SK-N-SH (cell line): ENCODE measurements around the gene FAM83D. TPM values are rescaled to one million over a fixed set of nuclear protein-coding genes. Genes with fewer than 3 reads are reported as not detected.

ENCODE experiments used
- CTCF ChIA-PET: fragments of 300-600, 350-600 bp; formaldehyde crosslinking; extraction: SDS; loops from one replicate; lab custom pipeline; 2021; lab: Yijun Ruan, JAX
- POLR2A ChIA-PET: fragments of 350-600 bp; sonication (Branson Sonifier 250); formaldehyde crosslinking; extraction: SDS; loops from one replicate; lab custom pipeline; 2020; ENCODE audit warnings: antibody characterized with exemption, inconsistent platforms; lab: Yijun Ruan, JAX
- DNase-seq: peaks from one replicate; pipeline ENCODE4 v3.0.0; 2012
- H2AFZ ChIP-seq: fragments of 200-600 bp; sonication (generic); 2 replicates; pipeline ENCODE4 v1.8.1; 2016; ENCODE audit warnings: antibody characterized with exemption, mild to moderate bottlenecking, low read depth
- H3F3A ChIP-seq: fragments of 200-600 bp; sonication (generic); replicated peaks from 2 replicates; pipeline ENCODE3; 2016; ENCODE audit warnings: antibody characterized with exemption, mild to moderate bottlenecking; ENCODE audit not compliant: insufficient read depth
- H3K27ac ChIP-seq, 2 experiments: fragments of 200-500 bp in 1 of 2; fragments of 200-600 bp in 1 of 2; sonication (Bioruptor generic) in 1 of 2; sonication (generic), shearing (Covaris generic) in 1 of 2; 2 replicates each; pipeline versions ENCODE4 v1.5.1 to v1.6.1; 2014 to 2016; ENCODE audit warnings: low read depth in 2 of 2, inconsistent platforms in 1 of 2, low read length in 1 of 2, mild to moderate bottlenecking in 1 of 2, mixed read lengths in 1 of 2
- H3K27me3 ChIP-seq: fragments of 200-600 bp; sonication (generic), shearing (Covaris generic); 2 replicates; pipeline ENCODE4 v1.6.1; 2016; ENCODE audit warnings: mixed run types; ENCODE audit not compliant: insufficient read depth
- H3K36me3 ChIP-seq, 2 experiments: fragments of 200-500 bp in 1 of 2; fragments of 200-600 bp in 1 of 2; sonication (Bioruptor generic) in 1 of 2; sonication (generic) in 1 of 2; replicated peaks in 1 of 2; 2 replicates each; pipeline versions ENCODE3 to v1.5.1; 2014 to 2016; ENCODE audit warnings: low read length in 1 of 2, mild to moderate bottlenecking in 1 of 2; ENCODE audit not compliant: insufficient read depth in 2 of 2, control insufficient read depth in 1 of 2
- H3K4me1 ChIP-seq, 2 experiments: fragments of 200-500 bp in 1 of 2; fragments of 200-600 bp in 1 of 2; sonication (Bioruptor generic) in 1 of 2; sonication (generic), shearing (Covaris generic) in 1 of 2; 2 replicates each; pipeline versions ENCODE4 v1.5.1 to v1.6.1; 2014 to 2016; ENCODE audit warnings: low read depth in 1 of 2, low read length in 1 of 2, mixed run types in 1 of 2; ENCODE audit not compliant: insufficient read depth in 2 of 2, control insufficient read depth in 1 of 2
- H3K4me2 ChIP-seq: fragments of 200-600 bp; sonication (generic), shearing (Covaris generic); 2 replicates; pipeline ENCODE4 v1.6.1; 2017; ENCODE audit warnings: mixed run types
- H3K4me3 ChIP-seq, 2 experiments: fragments of 200-500 bp in 1 of 2; fragments of 200-600 bp in 1 of 2; sonication (Bioruptor generic) in 1 of 2; sonication (generic), shearing (Covaris generic) in 1 of 2; 2 replicates each; pipeline versions ENCODE4 v1.5.1 to v1.8.1; 2014 to 2016; ENCODE audit warnings: low read depth in 2 of 2, inconsistent platforms in 1 of 2, low read length in 1 of 2, mild to moderate bottlenecking in 1 of 2, mixed read lengths in 1 of 2, moderate library complexity in 1 of 2
- H3K79me2 ChIP-seq: fragments of 200-600 bp; sonication (generic); 2 replicates; pipeline ENCODE4 v1.8.1; 2017; ENCODE audit warnings: mild to moderate bottlenecking; ENCODE audit not compliant: insufficient read depth
- H3K9ac ChIP-seq: fragments of 200-600 bp; sonication (generic); 2 replicates; pipeline ENCODE4 v1.6.1; 2017; ENCODE audit warnings: mixed run types
- H3K9me2 ChIP-seq: fragments of 200-600 bp; sonication (generic); 2 replicates; pipeline ENCODE4 v1.6.1; 2017; ENCODE audit warnings: mixed run types
- H3K9me3 ChIP-seq: fragments of 200-600 bp; sonication (generic); 2 replicates; pipeline ENCODE4 v1.6.1; 2017; ENCODE audit warnings: mixed run types, mild to moderate bottlenecking, moderate library complexity
- H4K20me1 ChIP-seq: fragments of 200-600 bp; sonication (generic); 2 replicates; pipeline ENCODE4 v1.6.1; 2017; ENCODE audit warnings: mild to moderate bottlenecking, mixed run types; ENCODE audit not compliant: insufficient read depth
- CHD2 ChIP-seq: fragments of 150-350 bp; IDR thresholded peaks from 2 replicates; pipeline ENCODE4 v1.6.1; 2018; ENCODE audit warnings: low read length; ENCODE audit not compliant: partially characterized antibody
- EZH2phosphoT487 ChIP-seq: fragments of 200-600 bp; sonication (generic); IDR thresholded peaks from 2 replicates; pipeline ENCODE4 v1.6.1; 2017; ENCODE audit warnings: low read depth, mixed run types, mild to moderate bottlenecking, antibody characterized with exemption, moderate library complexity, borderline replicate concordance
- FOSL2 ChIP-seq: IDR thresholded peaks from 2 replicates; pipeline ENCODE4 v1.4.0; 2012; ENCODE audit warnings: low read depth, mild to moderate bottlenecking, moderate library complexity, borderline replicate concordance
- FOXM1 ChIP-seq: IDR thresholded peaks from 2 replicates; pipeline ENCODE4 v1.4.0; 2012; ENCODE audit warnings: low read depth, mild to moderate bottlenecking
- GABPA ChIP-seq: IDR thresholded peaks from 2 replicates; pipeline ENCODE4 v1.4.0; 2012; ENCODE audit warnings: low read depth, mild to moderate bottlenecking
- GATA2 ChIP-seq: sonication (generic); formaldehyde crosslinking; IDR thresholded peaks from 2 replicates; pipeline ENCODE4 v1.5.0; 2020; ENCODE audit warnings: mild to moderate bottlenecking, missing genetic modification reagents
- JUND ChIP-seq: IDR thresholded peaks from 2 replicates; pipeline ENCODE4 v1.4.0; 2012
- MEF2A ChIP-seq: IDR thresholded peaks from 2 replicates; pipeline ENCODE4 v1.4.0; 2012; ENCODE audit warnings: low read depth, borderline replicate concordance
- POLR2AphosphoS5 ChIP-seq: IDR thresholded peaks from 2 replicates; pipeline ENCODE4 v1.6.1; 2012; ENCODE audit warnings: low read depth, low read length
- SIN3A ChIP-seq: IDR thresholded peaks from 2 replicates; pipeline ENCODE4 v1.6.1; 2012; ENCODE audit warnings: low read depth, mild to moderate bottlenecking, low read length, moderate library complexity, borderline replicate concordance
- SMC3 ChIP-seq: IDR thresholded peaks from 2 replicates; pipeline ENCODE4 v1.6.1; 2012; ENCODE audit warnings: low read depth, low read length, improper control_type of control experiment
- TAF1 ChIP-seq: IDR thresholded peaks from 2 replicates; pipeline ENCODE4 v1.6.1; 2012; ENCODE audit warnings: low read depth, mild to moderate bottlenecking, low read length, moderate library complexity, borderline replicate concordance
- YY1 ChIP-seq: IDR thresholded peaks from 2 replicates; pipeline ENCODE4 v1.4.0; 2012; ENCODE audit warnings: low read depth, mild to moderate bottlenecking
- polyA plus RNA-seq, 3 experiments: library from polyadenylated mRNA; depleted of rRNA; stranded (reverse); fragments of >200 nt; gene quantifications; 2 replicates each; pipeline ENCODE4 v1.2.3, GENCODE V29; 2012
- TF ChIP-seq, protein P1 (sequence below): fragments of 150-350 bp; IDR thresholded peaks from 2 replicates; pipeline ENCODE4 v1.6.1; 2016; ENCODE audit warnings: mild to moderate bottlenecking, low read depth, low read length
- TF ChIP-seq, protein P2 (sequence below): fragments of 200-600 bp; sonication (generic); IDR thresholded peaks from 2 replicates; pipeline ENCODE4 v1.6.1; 2017; ENCODE audit warnings: antibody characterized with exemption, mild to moderate bottlenecking, moderate library complexity
- TF ChIP-seq, protein P3 (sequence below): IDR thresholded peaks from 2 replicates; pipeline ENCODE4 v1.6.1; 2012; ENCODE audit warnings: mild to moderate bottlenecking, low read depth, low read length, moderate library complexity

FAM83D gene
- polyA plus RNA-seq, 1 of the 3 experiments (the other 2 are of a cell fraction): 21.5 TPM

DNA sequence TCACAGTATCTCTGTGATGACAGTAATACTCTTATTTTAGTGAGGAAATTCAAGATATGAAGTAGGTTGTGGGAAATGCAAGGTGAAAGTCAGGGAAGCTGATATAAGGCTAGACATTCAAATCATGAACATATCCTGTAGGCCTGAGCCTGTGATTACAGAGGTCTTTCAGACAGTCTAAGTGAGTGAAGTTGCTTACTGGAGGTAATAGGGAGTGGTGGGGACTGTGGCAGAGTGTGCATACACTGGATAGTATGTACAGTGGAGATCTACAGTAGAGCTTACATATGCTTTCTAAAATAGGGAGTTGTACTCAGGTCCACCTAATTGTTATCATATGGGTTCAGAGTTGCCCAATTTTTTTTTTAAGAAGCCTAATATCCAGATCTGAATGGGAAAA lies 39.0 kb downstream of the FAM83D start:
- TF ChIP-seq, protein P1, sequence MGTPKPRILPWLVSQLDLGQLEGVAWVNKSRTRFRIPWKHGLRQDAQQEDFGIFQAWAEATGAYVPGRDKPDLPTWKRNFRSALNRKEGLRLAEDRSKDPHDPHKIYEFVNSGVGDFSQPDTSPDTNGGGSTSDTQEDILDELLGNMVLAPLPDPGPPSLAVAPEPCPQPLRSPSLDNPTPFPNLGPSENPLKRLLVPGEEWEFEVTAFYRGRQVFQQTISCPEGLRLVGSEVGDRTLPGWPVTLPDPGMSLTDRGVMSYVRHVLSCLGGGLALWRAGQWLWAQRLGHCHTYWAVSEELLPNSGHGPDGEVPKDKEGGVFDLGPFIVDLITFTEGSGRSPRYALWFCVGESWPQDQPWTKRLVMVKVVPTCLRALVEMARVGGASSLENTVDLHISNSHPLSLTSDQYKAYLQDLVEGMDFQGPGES: no peak
- TF ChIP-seq CHD2 (no peak), POLR2AphosphoS5 (no peak), GABPA (no peak), JUND (no peak), MEF2A (no peak), SMC3 (no peak), TAF1 (no peak), YY1 (no peak), FOXM1 (no peak), EZH2phosphoT487 (no peak), SIN3A (no peak), FOSL2 (no peak), GATA2 (CRISPR knock-in tag) (no peak)
- TF ChIP-seq, protein P2, sequence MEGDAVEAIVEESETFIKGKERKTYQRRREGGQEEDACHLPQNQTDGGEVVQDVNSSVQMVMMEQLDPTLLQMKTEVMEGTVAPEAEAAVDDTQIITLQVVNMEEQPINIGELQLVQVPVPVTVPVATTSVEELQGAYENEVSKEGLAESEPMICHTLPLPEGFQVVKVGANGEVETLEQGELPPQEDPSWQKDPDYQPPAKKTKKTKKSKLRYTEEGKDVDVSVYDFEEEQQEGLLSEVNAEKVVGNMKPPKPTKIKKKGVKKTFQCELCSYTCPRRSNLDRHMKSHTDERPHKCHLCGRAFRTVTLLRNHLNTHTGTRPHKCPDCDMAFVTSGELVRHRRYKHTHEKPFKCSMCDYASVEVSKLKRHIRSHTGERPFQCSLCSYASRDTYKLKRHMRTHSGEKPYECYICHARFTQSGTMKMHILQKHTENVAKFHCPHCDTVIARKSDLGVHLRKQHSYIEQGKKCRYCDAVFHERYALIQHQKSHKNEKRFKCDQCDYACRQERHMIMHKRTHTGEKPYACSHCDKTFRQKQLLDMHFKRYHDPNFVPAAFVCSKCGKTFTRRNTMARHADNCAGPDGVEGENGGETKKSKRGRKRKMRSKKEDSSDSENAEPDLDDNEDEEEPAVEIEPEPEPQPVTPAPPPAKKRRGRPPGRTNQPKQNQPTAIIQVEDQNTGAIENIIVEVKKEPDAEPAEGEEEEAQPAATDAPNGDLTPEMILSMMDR: no peak
- TF ChIP-seq, protein P3, sequence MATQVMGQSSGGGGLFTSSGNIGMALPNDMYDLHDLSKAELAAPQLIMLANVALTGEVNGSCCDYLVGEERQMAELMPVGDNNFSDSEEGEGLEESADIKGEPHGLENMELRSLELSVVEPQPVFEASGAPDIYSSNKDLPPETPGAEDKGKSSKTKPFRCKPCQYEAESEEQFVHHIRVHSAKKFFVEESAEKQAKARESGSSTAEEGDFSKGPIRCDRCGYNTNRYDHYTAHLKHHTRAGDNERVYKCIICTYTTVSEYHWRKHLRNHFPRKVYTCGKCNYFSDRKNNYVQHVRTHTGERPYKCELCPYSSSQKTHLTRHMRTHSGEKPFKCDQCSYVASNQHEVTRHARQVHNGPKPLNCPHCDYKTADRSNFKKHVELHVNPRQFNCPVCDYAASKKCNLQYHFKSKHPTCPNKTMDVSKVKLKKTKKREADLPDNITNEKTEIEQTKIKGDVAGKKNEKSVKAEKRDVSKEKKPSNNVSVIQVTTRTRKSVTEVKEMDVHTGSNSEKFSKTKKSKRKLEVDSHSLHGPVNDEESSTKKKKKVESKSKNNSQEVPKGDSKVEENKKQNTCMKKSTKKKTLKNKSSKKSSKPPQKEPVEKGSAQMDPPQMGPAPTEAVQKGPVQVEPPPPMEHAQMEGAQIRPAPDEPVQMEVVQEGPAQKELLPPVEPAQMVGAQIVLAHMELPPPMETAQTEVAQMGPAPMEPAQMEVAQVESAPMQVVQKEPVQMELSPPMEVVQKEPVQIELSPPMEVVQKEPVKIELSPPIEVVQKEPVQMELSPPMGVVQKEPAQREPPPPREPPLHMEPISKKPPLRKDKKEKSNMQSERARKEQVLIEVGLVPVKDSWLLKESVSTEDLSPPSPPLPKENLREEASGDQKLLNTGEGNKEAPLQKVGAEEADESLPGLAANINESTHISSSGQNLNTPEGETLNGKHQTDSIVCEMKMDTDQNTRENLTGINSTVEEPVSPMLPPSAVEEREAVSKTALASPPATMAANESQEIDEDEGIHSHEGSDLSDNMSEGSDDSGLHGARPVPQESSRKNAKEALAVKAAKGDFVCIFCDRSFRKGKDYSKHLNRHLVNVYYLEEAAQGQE: no peak
- CTCF ChIA-PET: no interaction called here

More for the DNA sequence above, 39.0 kb downstream of the FAM83D start:
- no peak overlapping the region for H3K4me2 ChIP-seq
- peaks cover 65% of the 10 kb centered on the region for H3K79me2 ChIP-seq
- H3F3A ChIP-seq: peaks cover 21% of the 10 kb centered on the region
- H3K36me3 ChIP-seq: peaks cover 7 to 17% of the 10 kb centered on the region in 2 experiments
- H3K27ac ChIP-seq: no peak overlapping the region
- H3K9me3 ChIP-seq: no peaks in the 10 kb centered on the region
- H4K20me1 ChIP-seq: no peaks in the 10 kb centered on the region
- no peak overlapping the region for H2AFZ ChIP-seq
- peaks cover 9 to 15% of the 10 kb centered on the region in 2 experiments; a peak in 3 of 4 replicates for H3K4me1 ChIP-seq
- H3K27me3 ChIP-seq: no peaks in the 10 kb centered on the region
- no peaks in the 10 kb centered on the region for H3K9me2 ChIP-seq
- DNase-seq: no peak
- no peak overlapping the region for H3K4me3 ChIP-seq
- H3K9ac ChIP-seq: no peak overlapping the region
- POLR2A ChIA-PET: no interaction called here
